Glutamatergic neuron (in vitro differentiated cells): ENCODE measurements around the gene TBX4. TPM values are rescaled to one million over a fixed set of nuclear protein-coding genes. Genes with fewer than 3 reads are reported as not detected.
"Not testable (repeated sequence)": the region's sequence is repeated elsewhere in the genome, so short reads cannot be mapped to it uniquely, and the experiment has no call there.

Source experiments
- DNase-seq: peaks from one replicate; pipeline ENCODE4 v3.0.0; 2022
- H3K27ac Mint-ChIP-seq: one replicate; pipeline ENCODE4 v1.8.0; 2020; ENCODE audit warnings: mild to moderate bottlenecking, mixed read lengths, inconsistent platforms; ENCODE audit not compliant: unreplicated experiment
- H3K27me3 Mint-ChIP-seq: one replicate; pipeline ENCODE4 v1.8.0; 2020; ENCODE audit warnings: mild to moderate bottlenecking, moderate library complexity, mixed read lengths, inconsistent platforms; ENCODE audit not compliant: unreplicated experiment
- H3K36me3 Mint-ChIP-seq: one replicate; pipeline ENCODE4 v1.8.0; 2020; ENCODE audit warnings: mild to moderate bottlenecking, mixed read lengths, inconsistent platforms; ENCODE audit not compliant: unreplicated experiment
- H3K4me1 Mint-ChIP-seq: one replicate; pipeline ENCODE4 v1.8.0; 2020; ENCODE audit warnings: mild to moderate bottlenecking, low read depth, mixed read lengths, inconsistent platforms; ENCODE audit not compliant: unreplicated experiment
- H3K4me3 Mint-ChIP-seq: one replicate; pipeline ENCODE4 v1.8.0; 2020; ENCODE audit warnings: mild to moderate bottlenecking, mixed read lengths, inconsistent platforms; ENCODE audit not compliant: unreplicated experiment
- H3K9me3 Mint-ChIP-seq: one replicate; pipeline ENCODE4 v1.8.0; 2020; ENCODE audit warnings: mild to moderate bottlenecking, moderate library complexity, mixed read lengths, inconsistent platforms; ENCODE audit not compliant: unreplicated experiment
- CTCF ChIP-seq: fragments of 200-600 bp; sonication (generic); IDR thresholded peaks from one replicate; pipeline ENCODE4 v1.5.0; 2021; ENCODE audit not compliant: partially characterized antibody, unreplicated experiment
- total RNA-seq: library from RNA; stranded (reverse); fragmentation: NEBNext Ultra II Directional; extraction: Animal tissue kit (Norgen Biotek cat#: 25700); gene quantifications from one replicate; pipeline ENCODE4 v1.2.1, GENCODE V29; 2021; ENCODE audit not compliant: unreplicated experiment

TBX4 gene
- total RNA-seq, 1 donor from 2014 or later, result not detected

GRCh38 chr17:61425682-61426481, 26.3 kb upstream of the TBX4 start:
- Mint-ChIP-seq H3K27ac (no peak overlapping the region), H3K27me3 (peaks cover 2% of the 10 kb centered on the region), H3K36me3 (no peaks in the 10 kb centered on the region), H3K9me3 (peaks cover 2% of the 10 kb centered on the region), H3K4me3 (no peak overlapping the region), H3K4me1 (peaks cover 1% of the 10 kb centered on the region)
- DNase-seq, result no peak
- TF ChIP-seq CTCF, result no peak

- no peaks in the 10 kb centered on the region for H3K4me1 Mint-ChIP-seq
- no peak overlapping the region for H3K4me3 Mint-ChIP-seq
- no peaks in the 10 kb centered on the region for H3K36me3 Mint-ChIP-seq
- H3K9me3 Mint-ChIP-seq, result peaks cover 2% of the 10 kb centered on the region
- H3K27me3 Mint-ChIP-seq, result peaks cover 2% of the 10 kb centered on the region
- no peak for DNase-seq
- no peak for TF ChIP-seq CTCF
- H3K27ac Mint-ChIP-seq, result no peak overlapping the region
Observed at GRCh38 chr17:61426482-61427304, 25.5 kb upstream of the TBX4 start.

- H3K36me3 Mint-ChIP-seq, result no peaks in the 10 kb centered on the region
- no peaks in the 10 kb centered on the region for H3K4me1 Mint-ChIP-seq
- H3K9me3 Mint-ChIP-seq, result peaks cover 2% of the 10 kb centered on the region
- TF ChIP-seq CTCF, result no peak
- DNase-seq, result no peak
- H3K27ac Mint-ChIP-seq, result no peak overlapping the region
- peaks cover 2% of the 10 kb centered on the region for H3K27me3 Mint-ChIP-seq
- H3K4me3 Mint-ChIP-seq, result no peak overlapping the region
Observed at GRCh38 chr17:61427567-61427966, 24.7 kb upstream of the TBX4 start.

- Mint-ChIP-seq H3K4me3 (no peak overlapping the region), H3K27ac (no peak overlapping the region), H3K36me3 (no peaks in the 10 kb centered on the region), H3K27me3 (peaks cover 2% of the 10 kb centered on the region), H3K9me3 (peaks cover 2% of the 10 kb centered on the region), H3K4me1 (no peaks in the 10 kb centered on the region)
- DNase-seq, result no peak
- no peak for TF ChIP-seq CTCF
Observed at GRCh38 chr17:61429274-61429673, 22.9 kb upstream of the TBX4 start.

GRCh38 chr17:61429831-61430230, 22.4 kb upstream of the TBX4 start:
- H3K27me3 Mint-ChIP-seq, H3K27ac Mint-ChIP-seq, H3K4me1 Mint-ChIP-seq, H3K9me3 Mint-ChIP-seq, DNase-seq, H3K4me3 Mint-ChIP-seq, H3K36me3 Mint-ChIP-seq: not testable (repeated sequence)
